Ascending aorta (tissue), 2 donors: ENCODE results near the gene IFI27L2. TPM values are rescaled to one million over a fixed set of nuclear protein-coding genes. Genes with fewer than 3 reads are reported as not detected.

ENCODE experiments used
- DNase-seq, 2 donors: peaks; one replicate each; pipeline ENCODE4 v3.0.0-alpha.2; 2019; ENCODE audit warnings: low spot score in 2 of 2
- H3K27ac ChIP-seq, 2 donors: fragments of 200-600 bp; sonication (generic); one replicate each; pipeline ENCODE4 v1.5.1; 2016 to 2017; ENCODE audit warnings: mild to moderate bottlenecking in 1 of 2
- H3K27me3 ChIP-seq: fragments of 200-600 bp; sonication (generic); one replicate; pipeline ENCODE4 v1.5.1; 2017
- H3K36me3 ChIP-seq, 2 donors: fragments of 200-600 bp; sonication (generic); one replicate each; pipeline ENCODE4 v1.5.1; 2016
- H3K4me1 ChIP-seq, 2 donors: fragments of 200-600 bp; sonication (generic); one replicate each; pipeline ENCODE4 v1.5.1; 2016 to 2017; ENCODE audit warnings: mild to moderate bottlenecking in 1 of 2
- H3K4me3 ChIP-seq, 2 donors: fragments of 200-600 bp; sonication (generic); one replicate each; pipeline ENCODE4 v1.5.1; 2016 to 2017; ENCODE audit warnings: mild to moderate bottlenecking in 1 of 2
- H3K9me3 ChIP-seq, 2 donors: fragments of 200-600 bp; sonication (generic); one replicate each; pipeline ENCODE4 v1.5.1; 2016
- CTCF ChIP-seq, 3 experiments: fragments of 200-600 bp in 2 of 3; fragments of 450-650 bp in 1 of 3; sonication (generic) in 2 of 3; IDR thresholded peaks; one replicate each; pipeline ENCODE4 v1.5.1; 2016 to 2019; ENCODE audit warnings: antibody characterized with exemption in 3 of 3, mild to moderate bottlenecking in 1 of 3, moderate library complexity in 1 of 3
- intact Hi-C: fragments of 100-400 bp; cut with DNase I; formaldehyde crosslinking; loops from one replicate; pipeline ENCODE4 v1.15.1; 2023
- total RNA-seq: library from RNA; depleted of rRNA; stranded (reverse); fragments of >200 nt; gene quantifications from one replicate; pipeline ENCODE4 v1.1.0, GENCODE V29; 2016

The IFI27L2 gene
- total RNA-seq, 1 donor from 2014 or later: 36.0 TPM

GRCh38 chr14:94079891-94080620 is 49.3 kb downstream of the IFI27L2 start:
- H3K4me1 ChIP-seq: peaks cover 6 to 30% of the 10 kb centered on the region in 2 donors
- peak overlapping the region; percentile 90 to 98 for H3K27ac ChIP-seq
- intact Hi-C loops: loop anchor here (1.0 to 5.0 kb wide), 4 partner anchors 54 to 748 kb away; partner anchors contain the start of genes BTBD7, OTUB2 and PPP4R4

GRCh38 chr14:94077823-94078222 is 51.6 kb downstream of the IFI27L2 start:
- Histone ChIP-seq H3K27ac (no peak overlapping the region), H3K36me3 (peaks cover 0 to 31% of the 10 kb centered on the region in 2 donors), H3K4me3 (peak overlapping the region; percentile 72 to 98), H3K9me3 (peaks cover 7 to 31% of the 10 kb centered on the region in 2 donors), H3K4me1 (peaks cover 6 to 30% of the 10 kb centered on the region in 2 donors), H3K27me3 (no peaks in the 10 kb centered on the region)
- TF ChIP-seq CTCF (IDR thresholded peaks at IDR 0.05): no peak
- no peak for DNase-seq
- intact Hi-C loops: no loop called here

More at GRCh38 chr14:94079891-94080620, 49.3 kb downstream of the IFI27L2 start:
- no peak for DNase-seq
- Histone ChIP-seq H3K4me3 (peak overlapping the region; percentile 72 to 98), H3K36me3 (peaks cover 0 to 31% of the 10 kb centered on the region in 2 donors), H3K9me3 (peaks cover 5 to 10% of the 10 kb centered on the region in 2 donors), H3K27me3 (no peaks in the 10 kb centered on the region)
- TF ChIP-seq CTCF (IDR thresholded peaks at IDR 0.05): no peak

Other genes starting within 250 kb of the IFI27L2 start
- not detected for gene FAM181A, start 202.3 kb downstream of the IFI27L2 start, total RNA-seq
- 58.6 TPM for gene ASB2, start 153.0 kb downstream of the IFI27L2 start, total RNA-seq
- not detected for gene CCDC197, start 132.3 kb downstream of the IFI27L2 start, total RNA-seq
- 0.21 TPM for gene OTUB2, start 103.3 kb downstream of the IFI27L2 start, total RNA-seq
- gene DDX24, start 48.4 kb downstream of the IFI27L2 start, total RNA-seq: 104 TPM
- gene IFI27L1, start 48.3 kb downstream of the IFI27L2 start, total RNA-seq: not detected
- gene IFI27, start 18.9 kb downstream of the IFI27L2 start, total RNA-seq: 209 TPM
- gene PPP4R4, start 44.7 kb upstream of the IFI27L2 start, total RNA-seq: not detected
- gene SERPINA10, start 163.7 kb upstream of the IFI27L2 start, total RNA-seq: not detected
- not detected for gene SERPINA6, start 193.7 kb upstream of the IFI27L2 start, total RNA-seq
- gene SERPINA2, start 237.1 kb upstream of the IFI27L2 start, total RNA-seq: not detected